ENCODE results near the gene SYCE1L. TPM values are rescaled to one million over a fixed set of nuclear protein-coding genes. Genes with fewer than 3 reads are reported as not detected.

The SYCE1L gene
- total and polyA plus RNA-seq, 11 donors = 0.32 to 2.0 (median 0.75) TPM; not detected in 6

DNA sequence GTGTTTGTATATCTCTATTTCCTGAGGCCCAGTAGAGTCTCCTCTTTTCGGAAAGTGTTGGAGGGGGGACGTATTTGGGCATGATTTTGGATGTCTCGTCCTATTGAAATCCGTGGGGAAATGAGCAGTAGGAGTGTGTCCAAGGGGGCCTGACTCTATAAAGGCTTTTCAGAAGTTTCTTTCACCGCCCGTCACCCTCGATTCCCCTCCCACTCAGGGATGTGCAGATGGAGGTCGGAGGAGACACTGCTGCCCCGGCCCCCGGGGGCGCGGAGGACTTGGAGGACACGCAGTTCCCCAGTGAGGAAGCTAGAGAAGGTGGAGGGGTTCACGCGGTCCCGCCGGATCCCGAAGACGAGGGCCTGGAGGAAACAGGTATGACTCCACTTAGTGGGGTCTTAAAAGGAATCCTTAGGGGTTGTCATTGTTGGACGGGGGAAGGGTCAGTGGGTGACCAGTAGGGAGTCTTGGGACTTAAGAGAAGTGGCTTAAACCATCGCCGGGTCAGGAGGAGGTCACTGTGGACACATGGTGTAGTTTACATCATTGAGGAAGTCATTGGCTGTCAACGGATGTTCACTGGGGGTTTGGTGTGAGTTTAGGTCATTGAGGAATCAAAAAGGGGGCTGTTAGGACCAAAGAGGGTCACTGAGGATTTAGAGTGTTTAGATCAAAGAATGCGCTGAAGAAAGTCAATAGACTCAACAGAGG, 7.8 kb upstream of the SYCE1L start:
- no peaks in the 10 kb centered on the region for H3K9me3 ChIP-seq
- no peak for DNase-seq
- TF ChIP-seq CTCF (IDR thresholded peaks at IDR 0.05) = no peak
- no peaks in the 10 kb centered on the region for H3K27me3 ChIP-seq
- WGBS, 4 donors = 5 to 6% (median 5%) methylated on average over 24 of the region's 24 CpGs
- intact Hi-C loops (cut with DNase I) = loop anchor here in 1 of 10 donors (5.0 kb wide), 1 partner anchor 531 kb away; the partner anchor contains the start of gene NUDT7
- H3K36me3 ChIP-seq = peaks cover 0 to 36% (median 26%) of the 10 kb centered on the region in 9 donors
- peak overlapping the region; percentile 76 to 100 (median 92) for H3K27ac ChIP-seq
- no peak for ATAC-seq
- H3K4me1 ChIP-seq = peaks cover 0 to 23% (median 12%) of the 10 kb centered on the region in 12 donors
- H3K4me3 ChIP-seq = peak overlapping the region; percentile 55 to 91 (median 82)

DNA sequence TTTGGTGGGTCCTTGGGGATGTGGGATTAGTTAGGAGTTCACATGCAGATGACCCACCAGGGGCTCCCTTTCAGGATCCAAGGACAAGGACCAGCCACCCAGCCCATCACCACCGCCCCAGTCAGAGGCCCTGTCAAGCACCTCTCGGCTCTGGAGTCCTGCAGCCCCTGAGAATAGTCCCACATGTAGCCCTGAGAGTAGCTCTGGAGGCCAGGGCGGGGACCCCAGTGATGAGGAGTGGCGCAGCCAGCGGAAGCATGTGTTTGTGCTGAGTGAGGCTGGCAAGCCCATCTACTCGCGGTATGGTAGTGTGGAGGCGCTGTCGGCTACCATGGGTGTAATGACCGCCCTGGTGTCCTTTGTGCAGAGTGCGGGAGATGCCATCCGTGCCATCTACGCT, 5.8 kb upstream of the SYCE1L start:
- H3K4me1 ChIP-seq = peaks cover 0 to 23% (median 12%) of the 10 kb centered on the region in 12 donors
- no peaks in the 10 kb centered on the region for H3K27me3 ChIP-seq
- H3K9me3 ChIP-seq = no peaks in the 10 kb centered on the region
- H3K27ac ChIP-seq = no peak overlapping the region
- peaks cover 0 to 56% (median 45%) of the 10 kb centered on the region in 9 donors for H3K36me3 ChIP-seq
- TF ChIP-seq POLR2A (IDR thresholded peaks at IDR 0.05) = no peak
- TF ChIP-seq CTCF (IDR thresholded peaks at IDR 0.05) = no peak
- intact Hi-C loops (cut with DNase I) = loop anchor here in 1 of 10 donors (5.0 kb wide), 1 partner anchor 529 kb away; the partner anchor contains the start of gene NUDT7
- no peak for DNase-seq
- WGBS, 4 donors = 96 to 99% (median 97%) methylated on average over 4 to 13 of the region's 13 CpGs
- H3K4me3 ChIP-seq = no peak overlapping the region
- ATAC-seq = no peak

GRCh38 chr16:77194295-77195231, 4.6 kb upstream of the SYCE1L start:
- Histone ChIP-seq H3K27ac (no peak overlapping the region), H3K9me3 (no peaks in the 10 kb centered on the region), H3K4me1 (peaks cover 0 to 23% (median 12%) of the 10 kb centered on the region in 12 donors), H3K4me3 (no peak overlapping the region), H3K36me3 (peaks cover 0 to 68% (median 57%) of the 10 kb centered on the region in 9 donors), H3K27me3 (no peaks in the 10 kb centered on the region)
- 92 to 96% (median 96%) methylated on average over 18 to 48 of the region's 48 CpGs for WGBS, 4 donors
- intact Hi-C loops (cut with DNase I) = loop anchor here in 1 of 10 donors (5.0 kb wide), 1 partner anchor 528 kb away; the partner anchor contains the start of gene NUDT7
- no peak for DNase-seq
- TF ChIP-seq CTCF (IDR thresholded peaks at IDR 0.05) (no peak), POLR2A (IDR thresholded peaks at IDR 0.05) (no peak)
- no peak for ATAC-seq

DNA sequence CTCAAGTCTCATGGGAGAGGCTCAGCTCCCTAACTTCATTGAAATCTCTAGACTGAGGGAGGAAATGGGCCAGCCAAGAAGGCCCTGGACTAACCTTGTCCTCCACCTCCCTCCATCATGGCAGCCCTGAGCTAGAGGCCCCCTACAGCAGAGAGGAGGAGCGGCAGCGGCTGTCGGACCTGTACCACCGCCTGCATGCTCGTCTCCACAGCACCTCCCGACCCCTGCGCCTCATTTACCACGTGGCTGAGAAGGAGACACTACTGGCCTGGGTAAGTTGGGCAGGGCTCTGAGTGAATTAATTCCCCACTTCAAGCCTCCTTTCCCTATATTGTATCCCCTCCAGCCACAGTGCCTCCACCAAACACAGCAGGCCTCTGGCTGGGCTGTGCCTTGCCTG, 3.8 kb upstream of the SYCE1L start:
- intact Hi-C loops (cut with DNase I) = no loop called here

More for the DNA sequence above, 3.8 kb upstream of the SYCE1L start:
- no peak overlapping the region for H3K27ac ChIP-seq
- H3K9me3 ChIP-seq = no peaks in the 10 kb centered on the region
- H3K4me3 ChIP-seq = no peak overlapping the region
- ATAC-seq (no peak), DNase-seq (no peak)
- WGBS, 4 donors = 87 to 91% (median 89%) methylated on average over 7 to 8 of the region's 8 CpGs
- peaks cover 0 to 19% (median 12%) of the 10 kb centered on the region in 12 donors for H3K4me1 ChIP-seq
- H3K36me3 ChIP-seq = peaks cover 0 to 71% (median 60%) of the 10 kb centered on the region in 9 donors
- H3K27me3 ChIP-seq = no peaks in the 10 kb centered on the region
- no peak for TF ChIP-seq POLR2A (IDR thresholded peaks at IDR 0.05)
- no peak for TF ChIP-seq CTCF (IDR thresholded peaks at IDR 0.05)
